GM18505 (cell line): ENCODE measurements around the gene PGD.
"Not testable (repeated sequence)": the region's sequence is repeated elsewhere in the genome, so short reads cannot be mapped to it uniquely, and the experiment has no call there.

Experiments used
- ATAC-seq: cut with Tn5 transposase; IDR thresholded peaks from one replicate; pipeline ENCODE4 v1.9.1; 2021; ENCODE audit not compliant: unreplicated experiment
- POLR2A ChIP-seq: IDR thresholded peaks from 4 replicates; pipeline ENCODE4 v1.6.1; 2011; ENCODE audit warnings: borderline replicate concordance; ENCODE audit not compliant: insufficient read depth, insufficient read length; ENCODE audit errors: extremely low read depth

The PGD gene

DNA sequence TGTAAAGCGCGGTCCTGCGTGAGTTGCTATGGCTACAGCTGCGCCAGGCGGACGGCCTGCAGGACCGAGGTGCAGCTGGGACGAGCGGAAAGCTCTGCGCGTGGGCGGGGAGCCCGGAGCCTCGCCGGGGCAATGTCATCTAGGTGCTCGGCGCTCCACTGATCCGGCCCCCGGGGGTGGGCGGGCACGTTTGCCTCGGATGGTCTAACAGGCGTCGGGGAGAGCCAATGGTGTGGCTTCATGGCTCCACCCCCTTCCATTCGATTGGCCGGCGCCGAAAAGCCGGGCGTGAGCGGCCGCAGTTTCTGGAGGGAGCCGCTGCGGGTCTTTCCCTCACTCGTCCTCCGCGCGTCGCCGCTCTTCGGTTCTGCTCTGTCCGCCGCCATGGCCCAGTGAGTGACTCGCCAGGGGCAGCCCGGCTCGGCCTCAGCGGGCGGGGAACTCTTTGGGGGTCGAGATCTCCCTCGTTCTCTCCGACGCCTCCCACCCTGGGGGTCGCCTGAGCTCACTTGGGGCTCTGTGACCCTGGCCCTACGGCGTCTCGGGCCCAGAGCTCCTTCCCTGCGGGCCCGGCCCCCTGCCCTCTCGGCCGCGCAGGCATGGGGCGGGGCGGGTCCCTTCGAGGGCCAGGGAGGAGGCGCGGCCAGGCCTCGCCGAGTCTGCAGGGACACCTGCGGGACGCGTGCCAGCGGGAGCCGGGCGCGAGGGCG lies at the start of gene PGD:
Gene PGD, plus strand, starts transcription at position 331 of the 710 bp plus-strand sequence. Its CDS starts 54 bp downstream, at position 385.
- peak; percentile 88 for ATAC-seq

DNA sequence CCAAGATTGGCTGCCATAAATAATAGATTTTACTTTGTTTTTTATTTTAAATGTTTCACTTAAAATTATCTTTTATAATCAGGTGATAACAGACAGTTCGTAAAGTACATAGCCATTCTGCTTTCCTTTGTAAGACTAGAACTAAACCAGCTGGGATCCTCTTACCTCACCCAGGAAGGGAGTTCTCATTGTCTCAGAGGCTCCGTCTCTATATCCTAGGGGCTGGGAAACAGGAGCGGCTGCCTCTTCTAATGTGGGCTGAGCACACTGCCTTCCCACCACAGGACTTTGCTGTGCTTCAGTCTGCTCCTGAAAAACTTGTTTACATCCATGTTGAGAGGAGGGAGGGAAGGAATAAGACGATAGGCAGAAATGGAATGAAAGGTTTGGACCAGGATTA lies 45.6 kb upstream of the PGD start:
- no peak for ATAC-seq
- TF ChIP-seq POLR2A, result no peak

More for the DNA sequence above, at the start of gene PGD:
- TF ChIP-seq POLR2A, result peak; percentile 83

DNA sequence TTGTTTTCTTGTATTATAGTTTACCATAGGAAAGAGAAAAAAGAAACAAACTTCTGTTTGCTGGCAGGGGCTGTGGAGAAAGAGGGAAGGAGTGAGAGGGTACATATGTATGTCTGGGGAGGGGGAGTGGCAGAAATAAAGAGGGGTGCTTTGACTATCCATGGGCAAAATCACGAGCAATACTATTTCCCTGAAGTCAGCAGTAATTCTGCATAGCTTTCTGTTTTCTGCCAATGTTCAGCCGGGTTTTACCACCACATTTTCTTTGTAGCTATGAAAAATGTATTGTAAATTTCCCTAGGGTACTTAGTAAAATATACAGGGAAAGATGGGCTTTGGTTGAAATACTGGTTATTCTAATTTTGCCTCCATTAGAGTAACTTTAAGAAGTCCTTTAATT lies 45.2 kb upstream of the PGD start:
- no peak for ATAC-seq
- TF ChIP-seq POLR2A, result no peak

DNA sequence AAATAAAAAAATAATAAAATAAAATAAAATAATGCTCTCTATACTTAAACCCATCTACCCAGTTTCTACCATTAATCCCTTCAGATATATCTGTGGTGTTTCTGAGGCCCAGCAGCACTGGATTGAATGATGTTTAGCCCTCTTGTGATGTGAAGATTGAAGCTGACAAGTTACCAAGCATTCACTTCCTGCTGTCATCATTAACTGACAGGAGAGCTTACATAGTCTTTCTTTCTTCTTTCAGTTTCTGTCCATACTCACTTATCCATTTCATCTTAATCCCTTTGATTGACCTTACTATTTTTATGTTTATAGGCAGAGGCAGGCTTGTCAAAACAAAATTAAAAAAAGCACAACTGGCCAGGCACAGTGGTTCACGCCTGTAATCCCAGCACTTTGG lies 38.8 kb upstream of the PGD start:
- no peak for ATAC-seq
- TF ChIP-seq POLR2A, result no peak

DNA sequence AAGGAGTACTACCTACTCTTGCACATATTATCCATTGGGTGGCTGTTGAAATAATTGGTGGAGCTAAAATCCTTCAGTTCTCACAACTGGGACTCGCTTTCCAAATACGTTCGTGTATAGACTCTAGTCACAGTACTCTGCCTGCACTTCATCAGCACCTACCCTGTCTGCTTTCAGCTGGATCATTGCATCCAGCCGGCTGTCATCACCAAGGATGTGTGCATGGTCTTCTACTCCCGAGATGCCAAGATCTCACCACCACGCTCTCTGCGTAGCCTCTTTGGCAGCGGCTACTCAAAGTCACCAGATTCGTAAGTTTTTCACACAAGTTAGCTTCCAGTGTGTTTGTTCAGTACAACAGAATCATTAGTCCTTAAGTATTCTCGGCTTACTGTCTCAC lies 37.3 kb upstream of the PGD start:
- TF ChIP-seq POLR2A, result no peak
- ATAC-seq, result no peak

DNA sequence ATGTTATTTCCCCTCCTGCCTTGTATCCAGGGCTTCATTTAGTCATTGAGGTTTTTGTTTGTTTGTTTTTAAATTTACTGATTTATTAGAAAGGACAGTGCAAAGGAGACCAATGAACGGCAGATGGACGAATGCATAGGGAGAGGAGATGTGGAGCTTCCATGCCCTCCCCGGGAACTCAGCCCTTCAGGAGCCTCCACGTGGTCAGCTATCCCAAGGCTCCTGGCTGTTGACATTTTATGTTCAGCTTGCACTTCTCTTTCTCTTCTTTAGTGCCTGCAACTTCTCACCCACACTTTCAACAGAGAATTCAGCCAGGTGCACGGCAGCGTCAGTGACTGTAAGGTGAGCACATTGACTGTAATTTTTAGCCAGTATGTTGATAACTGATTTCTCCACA lies 30.7 kb upstream of the PGD start:
- ATAC-seq, result no peak
- no peak for TF ChIP-seq POLR2A

DNA sequence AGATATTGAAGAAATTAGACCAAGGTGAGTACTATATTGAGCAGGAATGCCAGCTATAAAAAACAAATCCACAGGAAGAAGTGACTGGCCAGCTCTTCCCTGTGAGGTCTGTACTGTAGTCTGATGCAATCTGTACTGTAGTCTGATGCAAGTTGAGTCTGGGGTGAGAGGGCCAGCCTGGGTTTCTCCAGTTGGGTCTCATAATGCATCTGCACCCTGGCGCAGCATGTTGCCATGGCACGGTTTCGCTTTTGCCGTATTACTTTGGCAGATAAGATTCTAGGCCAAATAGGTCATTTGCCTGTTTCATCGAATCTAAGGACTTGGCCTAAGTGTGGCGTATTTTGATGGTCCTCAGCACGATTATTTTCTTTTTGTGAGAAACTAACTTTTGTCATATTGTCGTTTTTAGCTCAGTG lies 24.4 kb upstream of the PGD start:
- no peak for TF ChIP-seq POLR2A
- ATAC-seq, result no peak

DNA sequence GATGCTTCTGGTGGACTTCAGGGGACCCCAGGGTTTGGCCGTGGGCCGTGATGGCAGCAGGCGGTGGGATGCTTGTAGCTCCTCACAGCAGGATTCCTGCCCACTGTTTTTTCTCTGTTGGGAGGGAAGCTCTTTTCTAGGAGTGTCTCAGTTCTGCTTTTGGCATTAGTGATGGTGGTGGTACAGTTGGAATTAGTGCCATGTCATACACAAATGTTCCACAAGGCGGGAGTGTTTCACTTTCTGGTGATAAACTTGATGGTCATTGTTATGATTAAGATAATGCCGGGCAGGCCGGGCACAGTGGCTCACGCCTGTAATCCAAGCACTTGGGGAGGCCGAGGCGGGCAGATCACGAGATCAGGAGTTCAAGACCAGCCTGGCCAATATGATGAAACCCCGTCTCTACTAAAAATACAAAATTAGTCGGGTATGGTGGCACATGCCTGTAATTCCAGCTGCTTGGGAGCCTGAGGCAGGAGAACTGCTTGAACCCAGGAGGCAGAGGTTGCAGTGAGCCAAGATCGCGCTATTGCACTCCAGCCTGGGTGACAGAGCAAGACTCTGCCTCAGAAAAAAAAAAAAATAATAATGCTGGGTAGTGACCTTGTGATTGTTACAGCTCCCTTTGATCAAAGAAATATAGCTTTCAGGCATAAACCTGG lies 21.4 kb upstream of the PGD start:
- not testable (repeated sequence) for ATAC-seq

DNA sequence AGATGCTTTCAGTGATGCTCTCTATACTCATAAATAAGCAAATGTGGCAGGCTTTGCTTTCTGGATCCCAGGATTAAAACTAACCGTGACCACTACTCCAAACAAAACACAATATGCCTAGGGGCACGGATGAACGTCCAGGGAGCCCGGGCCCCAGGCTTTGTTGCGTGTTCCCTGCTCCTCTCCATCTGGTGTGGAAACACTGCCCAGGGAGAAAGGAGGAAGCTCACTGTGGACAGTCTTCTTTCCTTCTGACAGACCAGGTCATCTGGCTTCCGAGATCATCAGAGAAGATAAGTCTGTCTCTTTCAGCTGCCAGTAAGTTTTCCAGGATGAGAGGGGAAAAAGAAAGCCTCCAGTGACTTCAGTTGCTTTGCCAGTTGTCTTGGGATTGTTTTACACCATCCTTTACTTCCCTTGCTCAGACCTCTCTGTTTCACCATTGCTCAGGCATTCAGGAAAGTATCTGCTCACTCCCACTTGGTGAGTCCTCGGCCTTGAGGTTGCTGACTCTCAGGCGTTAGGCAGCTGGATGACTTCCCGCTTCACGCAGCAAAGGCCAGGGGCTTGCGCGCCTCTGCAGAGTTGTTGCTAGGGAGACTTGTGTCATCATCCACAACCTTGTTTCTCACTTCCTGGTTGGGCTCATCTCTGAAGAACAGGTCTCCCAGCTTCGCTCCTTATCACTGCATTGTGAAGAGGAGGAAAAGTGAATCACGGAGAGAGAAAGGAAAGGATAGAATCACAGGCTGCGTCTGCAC lies 20.6 kb upstream of the PGD start:
- no peak for TF ChIP-seq POLR2A
- ATAC-seq, result no peak

DNA sequence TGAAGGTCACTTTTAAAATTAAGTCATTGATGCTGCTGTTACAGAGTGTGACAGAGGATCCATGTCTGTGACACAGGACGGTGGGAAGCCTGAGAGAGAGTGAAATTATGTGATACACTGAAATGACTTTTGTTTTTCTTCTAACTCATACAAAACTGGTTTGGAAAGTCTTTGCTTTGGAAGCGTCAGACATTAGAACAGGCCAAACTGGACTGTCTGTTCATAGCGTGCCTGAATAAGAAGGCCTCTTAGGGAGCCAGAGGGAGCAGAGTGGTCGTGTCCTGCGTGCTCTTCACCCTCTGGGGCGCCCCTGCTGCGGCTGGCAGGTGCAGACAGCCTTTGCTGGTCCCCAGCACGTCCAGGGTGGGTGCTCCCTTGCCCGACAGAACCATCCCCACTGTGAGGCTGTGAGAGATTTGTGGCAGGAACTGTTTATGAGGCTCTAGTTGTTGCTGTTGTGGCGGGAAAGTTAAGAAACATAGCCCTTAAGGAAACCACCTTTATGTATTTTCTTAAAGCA lies 19.7 kb upstream of the PGD start:
- no peak for TF ChIP-seq POLR2A
- ATAC-seq, result no peak

DNA sequence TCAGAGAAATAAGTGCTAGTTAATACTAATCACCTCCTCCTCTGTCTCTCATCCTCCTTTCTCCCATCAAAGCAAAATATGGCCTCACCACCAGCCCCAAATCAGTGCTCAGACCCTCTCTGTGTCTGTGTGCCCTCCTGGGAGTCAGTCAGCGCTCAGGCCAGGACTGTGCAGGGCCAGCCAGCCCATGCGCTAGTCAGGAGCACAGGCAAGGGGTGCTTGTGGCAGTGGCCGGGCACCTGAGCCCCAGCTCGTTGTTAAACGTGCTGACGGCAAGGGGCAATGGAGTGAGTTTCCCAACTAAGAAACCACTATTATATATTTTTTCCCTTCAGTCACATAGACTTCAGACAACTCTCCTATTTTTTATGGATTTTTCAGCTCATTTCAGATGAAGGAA lies 19.2 kb upstream of the PGD start:
- TF ChIP-seq POLR2A, result no peak
- no peak for ATAC-seq

DNA sequence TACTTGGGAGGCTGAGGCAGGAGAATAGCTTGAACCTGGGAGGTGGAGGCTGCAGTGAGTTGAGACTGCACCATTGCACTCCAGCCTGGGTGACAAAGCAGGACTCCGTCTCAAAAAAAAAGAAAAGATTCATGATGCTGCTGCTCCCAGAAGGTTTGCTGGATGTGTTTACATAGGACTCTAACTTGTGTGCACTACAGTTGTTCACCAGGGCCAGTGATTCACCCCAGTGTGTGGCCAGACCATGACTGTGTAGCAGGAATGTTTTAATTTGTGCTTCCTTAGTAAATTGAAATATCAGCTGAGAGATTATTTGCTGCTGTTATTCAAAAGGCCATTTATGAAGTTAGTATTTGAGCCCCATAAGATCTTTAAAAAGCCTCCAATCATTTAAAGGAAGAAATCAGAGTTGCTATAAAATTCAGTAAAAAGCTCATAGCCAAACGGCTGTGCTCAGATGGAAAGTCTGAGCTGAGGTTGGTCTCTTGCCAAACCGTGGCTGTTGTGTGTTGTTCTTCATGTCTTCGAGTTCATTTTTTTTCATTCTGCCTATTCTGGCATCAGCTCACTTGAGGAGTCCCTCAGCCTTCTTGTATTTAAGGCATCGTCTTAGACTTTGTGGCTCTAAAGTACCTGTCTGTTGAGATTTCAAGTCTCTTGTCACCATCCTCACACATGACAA lies 18.1 kb upstream of the PGD start:
- TF ChIP-seq POLR2A, result no peak
- ATAC-seq, result no peak

DNA sequence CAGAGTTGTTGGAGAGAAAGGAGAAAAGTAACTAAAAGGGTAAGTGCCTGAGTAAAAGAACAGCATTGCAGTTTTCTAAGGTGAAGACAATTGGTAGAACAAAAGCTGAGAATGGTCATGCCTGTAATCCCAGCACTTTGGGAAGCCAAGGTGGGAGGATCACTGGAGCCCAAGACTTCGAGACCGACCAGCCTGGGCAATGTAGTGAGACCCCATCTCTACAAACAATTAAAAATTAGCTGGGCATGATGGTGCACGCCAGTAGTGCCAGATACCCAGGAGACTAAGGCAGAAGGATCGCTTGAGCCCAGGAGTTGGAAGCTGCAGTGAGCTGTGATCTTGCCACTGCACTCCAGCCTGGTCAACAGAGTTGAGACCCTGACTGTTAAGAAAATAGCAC lies 15.2 kb upstream of the PGD start:
- no peak for ATAC-seq
- TF ChIP-seq POLR2A, result no peak
